Measurements from ENCODE around the gene NOG. TPM values are rescaled to one million over a fixed set of nuclear protein-coding genes. Genes with fewer than 3 reads are reported as not detected.

Gene NOG
- total RNA-seq, 1 donor from 2014 or later = 2.3 TPM

- Histone ChIP-seq H3K4me3 (peak overlapping the region; percentile 58), H3K27me3 (peaks cover 63% of the 10 kb centered on the region), H3K27ac (peak overlapping the region; percentile 47), H3K36me3 (no peaks in the 10 kb centered on the region), H3K9me3 (no peaks in the 10 kb centered on the region), H3K4me1 (peaks cover 28% of the 10 kb centered on the region)
- intact Hi-C loops (cut with DNase I) = loop anchor here (10.0 kb wide), 1 partner anchor 120 kb away; no protein-coding TSS in a partner anchor
- ATAC-seq (no peak), DNase-seq (peak; percentile 65)
- TF ChIP-seq CTCF (IDR thresholded peaks at IDR 0.05) = no peak
These were observed 1.0 kb downstream of the NOG start for GRCh38 chr17:56594320-56595107.

GRCh38 chr17:56595108-56595418, 1.6 kb downstream of the NOG start:
- H3K4me3 ChIP-seq = peak overlapping the region; percentile 58
- no peak for TF ChIP-seq CTCF (IDR thresholded peaks at IDR 0.05)
- intact Hi-C loops (cut with DNase I) = loop anchor here (10.0 kb wide), 1 partner anchor 120 kb away; no protein-coding TSS in a partner anchor
- H3K9me3 ChIP-seq = no peaks in the 10 kb centered on the region
- peaks cover 28% of the 10 kb centered on the region for H3K4me1 ChIP-seq
- H3K27ac ChIP-seq = no peak overlapping the region
- ATAC-seq (no peak), DNase-seq (no peak)
- peaks cover 66% of the 10 kb centered on the region for H3K27me3 ChIP-seq
- H3K36me3 ChIP-seq = no peaks in the 10 kb centered on the region

- no peaks in the 10 kb centered on the region for H3K36me3 ChIP-seq
- ATAC-seq = no peak
- peaks cover 28% of the 10 kb centered on the region for H3K4me1 ChIP-seq
- H3K9me3 ChIP-seq = no peaks in the 10 kb centered on the region
- TF ChIP-seq CTCF (IDR thresholded peaks at IDR 0.05) = no peak
- no peak for DNase-seq
- H3K4me3 ChIP-seq = peak overlapping the region; percentile 31
- intact Hi-C loops (cut with DNase I) = loop anchor here (10.0 kb wide), 1 partner anchor 119 kb away; no protein-coding TSS in a partner anchor
- H3K27me3 ChIP-seq = peaks cover 74% of the 10 kb centered on the region
- H3K27ac ChIP-seq = no peak overlapping the region
These were observed 2.6 kb downstream of the NOG start for GRCh38 chr17:56595831-56596690.

GRCh38 chr17:56596691-56597494, 3.4 kb downstream of the NOG start:
- TF ChIP-seq CTCF (IDR thresholded peaks at IDR 0.05) = no peak
- H3K4me1 ChIP-seq = peaks cover 28% of the 10 kb centered on the region
- H3K36me3 ChIP-seq = no peaks in the 10 kb centered on the region
- H3K9me3 ChIP-seq = no peaks in the 10 kb centered on the region
- intact Hi-C loops (cut with DNase I) = loop anchor here (10.0 kb wide), 1 partner anchor 118 kb away; no protein-coding TSS in a partner anchor
- DNase-seq = no peak
- H3K4me3 ChIP-seq = peak overlapping the region; percentile 33
- H3K27me3 ChIP-seq = peaks cover 71% of the 10 kb centered on the region
- no peak overlapping the region for H3K27ac ChIP-seq
- no peak for ATAC-seq

- H3K27ac ChIP-seq = no peak overlapping the region
- no peaks in the 10 kb centered on the region for H3K36me3 ChIP-seq
- peak overlapping the region; percentile 33 for H3K4me3 ChIP-seq
- no peaks in the 10 kb centered on the region for H3K9me3 ChIP-seq
- ATAC-seq (no peak), DNase-seq (no peak)
- intact Hi-C loops (cut with DNase I) = loop anchor here (10.0 kb wide), 1 partner anchor 117 kb away; no protein-coding TSS in a partner anchor
- H3K27me3 ChIP-seq = peaks cover 65% of the 10 kb centered on the region
- H3K4me1 ChIP-seq = peaks cover 28% of the 10 kb centered on the region
- TF ChIP-seq CTCF (IDR thresholded peaks at IDR 0.05) = no peak
These were observed 4.0 kb downstream of the NOG start for GRCh38 chr17:56597495-56597990.
